H4 (cell line): ENCODE measurements around the gene EIF1. TPM values are rescaled to one million over a fixed set of nuclear protein-coding genes. Genes with fewer than 3 reads are reported as not detected.
"Not testable (repeated sequence)": the region's sequence is repeated elsewhere in the genome, so short reads cannot be mapped to it uniquely, and the experiment has no call there.

ENCODE experiments used
- DNase-seq: peaks from one replicate; pipeline ENCODE4 v3.0.0-alpha.2; 2015; ENCODE audit warnings: low spot score
- total RNA-seq: library from RNA; depleted of rRNA; stranded (reverse); fragments of >200 nt; shearing (Covaris generic); gene quantifications from 2 replicates; pipeline ENCODE4 v1.2.3, GENCODE V29; 2014

The EIF1 gene
- total RNA-seq, 1 experiment from 2014 or later = 86.6 TPM

DNA sequence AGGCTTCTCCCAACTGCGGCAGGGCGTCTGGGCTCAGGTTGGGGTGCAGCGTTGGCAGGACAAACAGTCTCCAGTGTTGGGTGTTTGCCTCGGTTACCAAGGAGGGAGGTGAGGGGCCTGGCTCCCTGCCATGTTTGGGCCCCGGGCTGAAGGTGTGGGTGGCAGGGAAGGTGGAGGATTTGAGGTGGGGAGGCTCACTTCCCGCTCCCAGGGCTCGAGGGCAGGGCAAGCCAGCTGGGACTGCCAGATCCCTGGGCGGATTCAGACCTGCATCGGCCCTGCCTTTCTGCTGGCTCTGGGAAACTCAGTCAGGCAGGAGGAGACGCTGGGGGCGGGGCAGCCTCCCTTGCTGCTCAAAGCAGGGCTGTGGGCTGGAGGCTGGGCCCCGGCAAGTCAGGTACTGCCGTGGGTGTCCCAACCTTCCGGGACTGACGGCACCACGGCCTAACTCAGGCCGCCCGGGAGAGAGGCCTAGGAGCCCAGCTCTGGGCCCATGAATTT, 33.0 kb upstream of the EIF1 start:
- no peak for DNase-seq

DNA sequence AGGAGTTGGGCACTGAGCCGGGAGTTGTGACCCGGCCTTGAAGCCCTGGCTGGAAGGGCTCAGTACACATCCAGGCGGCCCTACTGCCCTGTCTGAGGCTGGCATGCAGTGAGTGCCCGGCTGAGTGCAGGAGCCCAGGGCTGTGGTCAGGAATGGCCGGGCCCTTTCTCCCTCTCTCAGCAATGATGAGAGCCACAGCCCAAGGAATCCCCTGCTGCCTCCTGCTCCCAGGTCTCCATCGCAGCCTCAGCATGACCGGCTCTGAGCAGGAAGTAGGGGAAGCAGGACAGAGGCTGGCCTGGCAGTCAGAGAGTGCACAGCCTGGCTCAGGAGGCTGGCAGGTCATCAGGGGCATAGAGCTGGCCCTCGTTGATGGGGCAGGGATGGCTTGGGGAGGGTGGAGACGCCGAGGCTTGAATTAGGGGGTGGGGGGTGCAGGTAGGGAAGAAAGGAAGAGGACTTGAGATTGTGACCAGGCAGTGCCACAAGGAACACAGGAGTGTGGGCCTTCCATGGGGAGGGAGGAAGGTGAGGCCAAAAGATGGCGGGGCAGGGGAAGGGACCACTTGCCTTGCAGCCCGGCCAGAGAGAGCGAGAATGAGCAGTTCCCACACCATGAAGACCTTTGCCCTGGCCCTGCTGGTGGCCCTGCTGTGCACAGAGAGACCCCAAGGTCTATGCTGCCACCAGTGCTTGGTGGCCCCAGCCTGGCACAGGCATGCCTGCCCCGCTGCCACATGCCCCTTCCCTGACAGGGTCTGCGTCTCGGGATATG, 32.2 kb upstream of the EIF1 start:
- DNase-seq = no peak

DNA sequence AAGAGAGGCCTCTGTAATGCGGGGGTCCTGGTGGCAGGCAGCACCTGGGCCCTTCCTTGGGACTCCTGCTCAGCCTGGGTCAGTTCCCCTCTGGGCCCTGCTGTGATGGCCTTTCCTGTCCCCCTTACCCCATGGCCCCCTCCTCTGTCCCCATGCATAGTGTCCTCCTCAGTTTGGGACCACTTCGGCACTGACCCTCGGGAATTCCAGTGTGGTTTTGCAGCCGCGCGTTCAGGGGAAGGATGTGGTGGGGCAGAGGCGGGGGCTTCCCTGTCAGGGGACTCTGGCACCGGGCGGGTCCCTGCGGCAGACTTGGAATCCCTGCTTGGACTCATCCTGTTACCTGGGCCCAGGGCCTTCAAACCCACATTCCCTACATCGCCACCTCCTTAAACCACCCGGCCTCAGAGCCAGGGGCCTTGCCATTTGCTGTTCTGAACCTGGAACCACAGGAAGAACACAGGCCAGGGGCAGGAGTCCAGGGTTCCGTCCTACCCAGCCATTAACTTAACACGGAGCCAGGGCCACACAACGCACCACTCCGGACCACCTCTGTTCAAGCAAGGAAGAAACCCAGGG, 31.4 kb upstream of the EIF1 start:
- no peak for DNase-seq

DNA sequence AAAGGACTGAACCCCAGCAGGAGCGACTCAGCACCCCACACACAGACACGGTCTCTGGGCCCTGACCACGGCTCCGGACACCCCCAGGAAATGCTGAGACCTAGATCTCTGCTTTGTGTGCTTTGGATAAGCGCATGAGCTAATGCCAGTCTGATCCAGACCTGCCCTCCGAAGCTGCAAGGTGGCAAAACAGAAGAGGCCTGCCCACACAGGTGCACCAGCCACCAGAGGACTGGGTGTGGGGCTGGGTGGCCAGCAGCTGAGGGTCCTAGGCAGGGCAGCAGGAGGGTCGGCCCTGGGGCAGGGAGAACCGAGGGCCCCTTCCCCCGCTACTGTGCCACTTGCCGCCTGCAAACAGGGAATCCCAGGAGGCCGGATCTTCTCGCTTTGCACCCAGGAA, 30.7 kb upstream of the EIF1 start:
- DNase-seq = no peak

DNA sequence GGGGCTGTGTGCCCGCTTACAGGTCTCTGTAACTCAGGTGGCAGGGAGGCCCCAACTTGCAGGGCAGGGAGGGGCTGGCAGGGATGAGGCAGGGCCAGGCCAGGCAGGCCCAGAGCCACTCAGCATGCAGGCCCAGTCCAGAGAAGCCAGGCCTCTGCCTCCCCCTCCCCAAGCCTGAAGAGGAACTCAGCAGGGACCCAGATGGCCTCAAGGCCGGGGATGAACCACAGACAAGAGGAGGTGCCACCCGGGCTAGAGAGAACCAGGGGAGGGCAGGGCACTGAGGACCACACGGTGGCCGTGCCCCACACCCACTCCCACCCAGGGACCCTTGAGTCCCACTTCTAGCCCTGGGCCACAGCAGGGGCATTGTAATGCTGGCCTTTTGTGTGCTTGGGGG, 29.8 kb upstream of the EIF1 start:
- DNase-seq = no peak

DNA sequence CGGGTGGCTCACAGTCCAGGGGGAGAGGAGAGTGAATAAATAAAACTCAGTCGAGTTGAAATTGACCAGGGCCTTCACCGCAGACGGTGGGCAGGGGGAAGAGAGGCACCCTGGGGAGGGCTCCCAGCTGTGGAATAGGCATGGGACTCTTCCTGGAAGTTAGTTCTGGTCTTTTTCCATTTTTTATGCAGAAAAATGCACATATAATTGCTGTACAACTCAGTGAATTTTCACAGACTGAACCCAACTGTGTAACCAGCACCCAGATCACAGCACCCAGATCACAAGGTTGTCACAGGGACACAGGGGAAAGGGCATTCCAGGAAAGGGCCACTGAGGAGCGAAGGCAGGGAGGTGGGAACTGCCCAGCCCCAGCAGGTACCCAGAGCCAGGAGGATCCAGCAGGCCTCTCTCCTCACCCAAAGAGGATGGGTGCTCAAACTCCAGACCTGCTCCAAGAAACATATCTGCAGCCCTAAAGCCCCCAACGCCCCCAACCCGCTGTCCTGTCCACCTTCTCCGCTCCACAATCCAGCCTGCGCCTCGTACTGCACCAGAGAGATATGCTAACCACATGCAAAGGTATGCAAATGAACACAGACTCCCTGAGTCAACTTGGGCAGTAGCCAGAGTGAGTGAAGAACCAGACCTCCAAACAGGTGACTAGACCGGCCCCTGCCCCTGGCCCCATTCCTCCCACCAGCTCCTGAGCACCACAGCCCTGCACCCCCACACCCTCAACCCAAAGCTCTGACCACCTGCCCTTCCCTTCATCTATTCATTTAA, 29.1 kb upstream of the EIF1 start:
- DNase-seq = no peak

DNA sequence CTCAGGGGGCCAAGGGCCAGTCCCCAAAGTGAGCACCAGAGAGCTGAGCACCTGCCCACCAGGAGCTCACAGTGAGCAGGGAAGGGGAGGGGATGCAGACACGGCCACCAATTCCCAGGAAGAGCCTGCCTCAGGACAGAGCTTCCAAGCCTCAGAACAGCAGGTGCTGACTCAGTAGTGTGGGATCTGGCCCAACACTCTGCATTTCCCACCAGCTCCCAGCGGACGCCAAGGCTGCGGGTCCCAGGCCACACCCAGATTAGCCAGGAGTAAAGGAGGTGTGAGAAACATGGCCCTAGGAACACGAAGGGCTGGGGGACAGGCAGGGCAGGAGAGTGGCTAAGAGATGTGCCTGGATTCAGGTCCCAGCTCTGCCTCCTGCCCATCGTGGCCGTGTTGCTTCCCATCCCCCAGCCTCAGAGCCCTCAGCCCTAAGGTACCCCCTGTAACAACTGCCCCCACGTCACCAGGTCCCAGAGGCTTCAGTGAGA, 28.4 kb upstream of the EIF1 start:
- DNase-seq = no peak

DNA sequence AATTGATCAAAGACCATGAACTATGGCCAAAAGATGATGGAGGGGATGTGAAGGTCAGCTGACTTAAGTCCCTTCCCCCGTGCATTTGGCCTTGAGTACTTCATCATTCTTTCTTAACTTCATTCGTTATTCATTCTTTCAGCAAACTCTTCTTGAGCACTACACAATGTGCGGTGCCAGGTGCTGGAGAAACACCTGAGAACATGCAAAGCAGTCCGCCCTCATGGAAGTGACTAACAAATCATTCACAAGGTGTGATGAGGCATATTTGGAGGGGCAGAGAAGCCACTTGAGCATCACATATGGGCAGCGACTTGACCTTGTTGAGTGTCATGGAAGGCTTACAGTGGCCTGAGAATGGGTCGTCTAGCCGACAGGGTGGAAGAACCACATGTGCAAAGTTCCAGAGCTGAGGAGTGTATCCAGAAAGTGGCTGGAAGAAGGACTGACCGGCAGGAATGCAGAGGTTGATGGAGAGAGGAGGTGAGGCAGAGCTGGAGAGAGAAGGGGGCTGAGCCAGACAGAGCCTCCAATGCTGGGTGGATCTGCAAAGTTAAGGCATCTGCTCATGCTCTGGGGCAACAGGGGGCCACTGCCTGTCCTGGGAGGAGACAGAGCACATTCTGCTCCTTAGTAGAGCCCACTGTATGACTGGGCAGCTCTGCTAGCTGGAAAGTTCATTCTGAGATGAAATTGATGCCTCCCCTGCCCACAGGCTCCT, 25.1 kb upstream of the EIF1 start:
- DNase-seq = no peak

DNA sequence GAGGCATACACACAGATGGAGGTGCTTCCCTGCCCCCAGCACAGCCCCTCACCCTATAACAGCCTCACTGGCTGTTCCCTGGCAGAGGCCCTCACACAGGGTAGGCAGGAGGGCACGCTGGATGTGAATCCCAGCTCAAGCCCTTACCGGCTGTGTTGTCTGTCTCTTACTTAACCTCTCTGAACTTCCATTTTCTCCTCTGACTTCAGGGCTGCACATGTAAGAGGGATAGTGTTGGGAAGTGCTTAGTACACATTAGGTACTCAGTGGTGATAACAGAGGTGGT, 24.6 kb upstream of the EIF1 start:
- no peak for DNase-seq

DNA sequence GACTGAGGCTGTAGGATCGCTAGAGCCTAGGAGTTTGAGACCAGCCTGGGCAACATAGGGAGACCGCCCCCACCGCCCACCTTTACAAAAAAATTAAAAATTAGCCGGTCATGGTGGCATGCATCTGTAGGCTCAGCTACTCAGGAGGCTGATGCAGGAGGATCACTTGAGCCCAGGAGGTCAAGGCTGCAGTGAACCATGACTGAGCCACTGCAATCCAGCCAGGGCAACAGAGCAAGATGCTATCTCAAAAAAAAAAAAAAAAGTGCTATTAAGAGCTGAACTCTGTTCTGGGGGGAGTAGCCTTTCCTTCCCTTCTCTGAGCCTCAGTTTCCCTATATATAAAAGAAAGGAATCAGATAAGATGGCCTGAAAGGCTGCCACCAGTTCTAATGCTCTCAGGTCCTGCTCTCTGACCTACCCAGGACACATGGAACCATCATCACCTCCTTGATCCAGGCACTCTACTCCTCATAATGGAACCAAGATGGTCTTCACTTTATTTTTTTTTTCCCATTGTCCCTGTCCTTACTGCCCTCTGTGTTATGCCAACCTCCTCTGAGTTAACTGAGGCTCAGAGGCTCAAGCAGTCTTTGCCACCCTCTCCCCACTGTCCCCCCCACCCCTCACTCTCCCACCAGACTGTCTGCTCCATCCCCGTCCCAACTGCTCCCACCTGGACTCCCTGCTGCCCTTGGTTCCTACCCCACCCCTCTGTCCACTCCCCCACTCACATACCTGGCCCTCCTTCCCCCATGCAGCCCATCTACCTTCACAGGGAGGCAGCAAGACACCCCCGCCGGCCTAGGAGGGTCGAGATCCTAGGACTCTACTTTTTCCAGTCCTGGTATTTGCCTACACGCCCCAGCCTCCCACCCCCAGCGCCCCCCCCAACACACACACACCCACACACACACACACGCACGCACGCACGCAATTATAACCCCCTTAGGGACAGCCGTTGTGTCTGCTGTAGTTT, 23.8 kb upstream of the EIF1 start:
- no peak for DNase-seq

DNA sequence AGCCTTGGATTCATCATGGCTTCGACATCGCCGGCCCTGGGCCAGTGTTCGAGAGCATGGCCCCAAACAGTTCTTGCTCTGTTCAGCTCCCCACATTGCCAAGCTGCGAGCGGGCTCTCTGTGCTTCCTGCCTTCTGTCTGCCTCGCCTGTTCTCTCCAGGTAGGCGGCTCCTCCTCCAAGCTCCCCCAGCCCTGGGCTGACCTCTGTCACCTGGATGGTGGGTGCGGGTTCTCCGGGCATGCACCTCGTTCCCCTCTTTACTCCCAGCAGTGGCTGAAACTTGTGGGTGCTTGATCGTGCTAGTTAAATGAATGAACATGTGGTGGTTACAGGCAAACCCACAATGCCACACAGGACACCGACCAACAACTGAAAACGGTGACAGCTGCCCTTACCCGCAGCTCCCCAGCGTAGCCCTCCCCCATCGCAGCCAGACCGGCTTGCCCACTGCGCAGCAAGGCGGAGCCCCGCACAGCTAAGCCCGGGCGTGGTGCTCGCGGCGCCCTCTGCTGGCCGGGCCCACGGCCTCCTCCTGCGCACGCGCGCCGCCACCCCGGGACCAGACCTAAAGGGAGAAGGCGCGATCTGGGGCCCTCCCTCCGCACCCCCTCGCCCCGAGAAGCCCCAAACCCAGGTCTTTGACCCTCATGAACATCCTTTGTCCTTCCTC, 23.0 kb upstream of the EIF1 start:
- peak; percentile 73 for DNase-seq

DNA sequence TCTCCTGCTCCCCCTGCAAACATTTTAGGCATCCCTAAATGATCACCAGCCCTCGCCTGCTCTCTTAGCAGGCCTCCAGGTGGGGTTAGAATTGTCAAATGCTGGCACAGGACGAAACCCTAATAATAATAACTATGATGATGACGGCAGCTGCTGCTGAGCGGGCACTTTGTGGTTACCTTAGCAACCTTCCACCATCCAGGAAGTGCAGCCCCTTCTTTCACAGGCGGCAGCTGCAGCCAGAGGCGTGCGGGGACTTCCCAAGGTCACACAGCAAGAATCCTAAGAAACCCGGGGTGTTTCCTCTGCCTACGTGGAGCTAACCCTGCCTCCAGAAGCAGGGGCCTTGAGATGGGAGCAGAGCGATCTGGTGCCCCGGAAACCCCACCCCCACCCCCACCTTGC, 22.4 kb upstream of the EIF1 start:
- DNase-seq = no peak

DNA sequence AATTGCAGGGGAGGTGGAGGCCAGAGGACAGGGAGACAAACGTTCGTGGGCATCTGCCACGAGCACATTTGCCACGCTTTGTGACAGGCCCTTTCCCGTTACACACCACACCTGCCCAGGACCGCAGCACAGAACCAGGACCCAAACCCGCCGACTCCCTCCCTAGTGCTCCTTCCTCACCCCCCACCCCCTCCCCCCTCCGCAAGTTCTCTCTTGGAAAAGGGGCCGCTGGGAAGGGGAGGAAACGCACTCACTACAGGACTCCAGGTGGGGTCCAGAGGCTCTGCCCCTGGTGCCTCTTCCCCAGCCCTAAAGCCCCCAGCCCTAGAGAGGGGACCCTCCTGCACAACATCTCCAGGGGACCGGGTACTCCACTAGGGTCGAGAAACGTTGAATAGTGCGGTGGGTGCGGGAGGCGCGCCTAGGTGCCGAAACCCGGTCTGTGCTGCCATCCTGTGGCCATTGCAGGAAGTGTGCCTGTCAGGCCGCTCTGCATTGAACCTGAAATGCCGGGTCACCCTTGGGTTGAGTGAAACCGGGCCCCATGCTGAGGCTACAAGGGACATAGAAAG, 21.9 kb upstream of the EIF1 start:
- peak; percentile 66 for DNase-seq

DNA sequence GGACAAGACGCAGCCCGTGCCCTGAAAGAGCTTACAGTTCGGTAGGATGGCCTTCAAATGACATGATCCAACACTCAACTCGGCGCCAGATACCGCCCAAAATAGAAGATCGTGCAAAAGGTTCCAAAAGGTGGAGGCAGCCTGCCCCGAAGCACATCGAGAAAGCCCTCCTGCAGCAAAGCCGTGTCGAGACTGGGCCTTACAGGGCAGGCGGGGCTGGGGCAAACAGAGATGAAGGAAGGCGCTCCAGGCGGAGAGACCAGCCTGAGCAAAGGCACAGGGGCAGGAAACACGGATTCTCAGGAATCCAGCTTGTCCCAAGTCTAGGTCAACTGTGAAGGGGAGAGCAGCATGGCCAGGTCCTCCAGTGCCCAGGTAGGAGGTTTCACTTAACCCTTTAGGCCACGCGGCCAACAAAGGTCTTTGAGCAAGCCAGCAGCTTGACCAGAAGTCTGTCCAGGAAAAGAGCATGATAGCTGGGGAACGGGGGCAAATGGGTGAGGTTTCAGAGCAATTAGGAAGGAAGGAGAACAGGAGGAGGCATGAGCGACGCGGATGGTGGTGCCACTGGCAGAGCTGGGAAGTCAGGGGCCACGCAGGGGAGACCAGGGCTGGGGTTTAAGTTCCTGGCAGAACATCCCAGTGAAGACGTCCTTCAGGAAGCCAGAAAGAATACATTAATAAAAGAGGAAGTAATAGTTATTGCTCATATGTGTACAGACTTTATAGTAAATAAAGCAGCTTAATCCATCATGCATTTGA, 21.2 kb upstream of the EIF1 start:
- DNase-seq = no peak

DNA sequence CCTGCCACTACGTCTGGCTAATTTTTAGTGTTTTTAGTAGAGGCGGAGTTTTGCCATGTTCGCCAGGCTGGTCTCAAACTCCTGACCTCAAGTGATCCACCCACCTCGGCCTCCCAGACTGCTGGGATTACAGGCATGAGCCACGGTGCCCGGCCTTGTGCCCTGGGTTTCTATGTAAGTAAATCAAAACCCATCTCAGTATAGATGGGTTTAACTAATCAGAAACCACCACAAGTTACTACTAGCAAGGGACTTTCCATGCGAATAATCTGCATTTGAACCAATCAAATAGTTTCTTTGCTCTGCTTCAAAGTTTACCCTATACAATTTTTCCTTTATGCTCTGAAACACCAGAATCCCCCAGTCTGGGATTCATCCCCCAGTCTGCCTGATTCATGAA, 16.5 kb upstream of the EIF1 start:
- DNase-seq = no peak

DNA sequence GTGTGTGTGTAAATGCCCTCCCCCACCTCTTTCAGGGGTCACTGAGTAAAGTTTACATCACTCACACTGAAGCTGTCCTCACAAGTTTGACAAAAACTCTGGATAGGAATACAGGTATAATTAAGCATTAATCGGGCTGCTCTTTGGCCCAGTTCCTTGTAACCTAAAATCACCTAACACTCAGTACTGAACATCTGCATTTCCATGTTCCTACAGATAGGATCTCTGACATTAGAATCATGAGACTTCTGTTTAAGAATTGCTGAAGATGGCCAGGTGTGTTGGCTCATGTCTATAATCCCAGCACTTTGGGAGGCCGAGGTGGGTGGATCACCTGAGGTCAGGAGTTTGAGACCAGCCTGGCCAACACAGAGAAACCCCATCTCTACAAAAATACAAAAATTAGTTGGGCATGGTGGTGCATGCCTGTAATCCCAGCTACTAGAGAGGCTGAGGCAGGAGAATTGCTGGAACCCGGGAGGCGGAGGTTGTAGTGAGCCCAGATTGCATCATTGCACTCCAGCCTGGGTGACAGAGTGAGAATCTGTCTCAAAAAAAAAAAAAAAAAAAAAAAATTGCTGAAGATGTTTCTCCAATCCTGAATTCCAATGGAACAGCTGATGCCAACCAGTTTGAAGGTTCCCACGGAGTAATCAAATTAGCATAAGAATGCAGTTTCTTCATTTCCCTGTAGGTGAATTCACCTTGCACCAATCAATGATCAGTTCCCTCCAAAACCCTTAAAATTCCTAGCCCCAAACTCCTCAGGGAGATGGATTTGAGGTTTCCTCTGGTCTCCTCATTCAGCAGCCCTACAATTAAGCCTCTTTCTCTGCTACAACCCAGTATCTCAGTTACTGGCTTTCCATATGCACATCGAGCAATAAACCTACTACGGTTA, 13.3 kb upstream of the EIF1 start:
- not testable (repeated sequence) for DNase-seq

DNA sequence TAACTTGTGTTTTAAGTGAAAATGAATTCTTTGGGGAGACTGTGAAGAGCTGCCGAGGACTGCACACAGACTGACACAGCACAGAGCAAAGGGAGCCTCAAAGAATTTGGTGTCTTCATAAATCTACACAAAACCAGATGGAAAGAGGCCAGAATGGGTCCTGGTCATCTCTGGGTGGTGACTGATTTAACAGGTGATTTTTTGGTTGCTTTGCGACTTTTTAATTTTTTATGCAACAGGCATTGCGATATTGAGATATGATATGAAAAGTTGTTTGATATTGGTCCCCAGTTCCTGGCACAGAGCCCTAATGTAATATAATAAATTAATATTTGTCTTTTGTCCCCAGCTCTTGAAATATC, 12.6 kb upstream of the EIF1 start:
- no peak for DNase-seq

DNA sequence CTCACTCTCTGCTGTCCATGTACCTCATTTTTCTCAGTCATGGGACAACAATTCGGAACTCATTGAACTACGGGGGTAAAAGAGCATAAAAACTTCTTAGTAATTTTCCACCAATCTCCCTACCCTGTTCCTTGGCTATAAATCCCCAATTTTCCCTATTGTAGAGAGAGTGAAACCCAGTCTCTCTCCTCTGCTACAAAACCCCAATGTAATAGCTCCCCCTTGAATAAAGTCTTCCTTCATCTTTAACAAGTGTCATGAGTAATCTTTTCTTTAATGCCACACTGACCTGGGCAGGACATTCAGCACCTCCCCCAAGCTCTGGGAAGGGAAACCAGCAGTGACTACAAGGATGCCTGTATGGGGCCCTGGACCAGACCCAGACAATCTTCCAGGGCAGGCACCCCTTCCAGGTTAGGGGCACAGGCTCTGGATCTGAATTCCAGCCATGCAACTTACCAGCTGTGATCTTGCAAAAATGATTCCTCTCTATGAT, 10.2 kb upstream of the EIF1 start:
- DNase-seq = peak; percentile 59
